ENCODE results near the gene SERF2.
"Not testable (repeated sequence)": the region's sequence is repeated elsewhere in the genome, so short reads cannot be mapped to it uniquely, and the experiment has no call there.

The SERF2 gene

DNA sequence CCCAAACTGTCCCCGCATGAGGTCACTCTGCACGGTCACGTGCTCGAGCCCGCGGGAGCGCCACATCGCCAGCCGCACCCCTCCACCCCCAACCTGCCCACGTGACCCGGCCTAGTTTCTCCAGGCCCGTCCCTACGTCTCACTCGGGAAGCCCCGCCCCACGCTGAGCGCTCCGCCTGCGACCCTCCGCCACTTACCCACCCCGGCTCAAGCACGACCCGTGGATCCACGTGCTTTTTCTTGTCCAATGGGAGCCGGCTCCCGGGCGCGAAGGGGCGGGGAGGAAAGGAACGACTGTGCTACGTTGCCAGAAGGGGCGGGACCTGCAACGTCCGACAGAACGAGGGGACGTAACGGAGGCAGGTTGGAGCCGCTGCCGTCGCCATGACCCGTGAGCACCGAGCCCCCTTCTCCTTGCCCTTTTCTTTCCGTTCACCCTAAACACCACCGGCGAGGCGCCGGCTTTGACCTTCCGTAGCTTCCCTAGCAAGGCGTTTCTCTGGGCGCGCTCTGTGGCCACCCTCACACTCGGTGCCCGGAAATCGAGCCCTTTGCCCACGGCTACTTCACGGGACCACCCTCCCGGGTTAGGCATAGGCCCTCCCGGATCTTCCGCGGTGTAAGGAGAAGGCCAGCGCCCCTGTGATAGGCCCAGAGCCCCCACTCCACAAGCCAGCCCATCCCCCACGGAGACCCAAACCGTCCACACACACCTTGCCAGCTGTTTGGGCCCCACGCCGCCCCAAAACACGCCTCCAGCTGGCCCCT is at the start of gene SERF2:
TSS of gene SERF2 (plus strand) at position 328 of the 768 bp plus-strand sequence. CDS start at position 385, 57 bp downstream.
- H3K27ac ChIP-seq, result peak within 1 kb of the TSS; percentile 87
- POLR2A ChIA-PET (ENCODE audit: low non-redundant PET), result interaction anchor here (0.7 kb wide), 1 partner anchor 11 kb away, joined by 3 read pairs; no protein-coding TSS in a partner anchor
- no peak for TF ChIP-seq CTCF (conservative IDR thresholded peaks at IDR 0.05; ENCODE audit: low read depth)
- DNase-seq (ENCODE audit: low spot score), result peak; percentile 100
- CTCF ChIA-PET, result interaction anchor here (0.6 to 1.2 kb wide), 2 partner anchors 10 to 11 kb away, joined by 3 read pairs; no protein-coding TSS in a partner anchor

DNA sequence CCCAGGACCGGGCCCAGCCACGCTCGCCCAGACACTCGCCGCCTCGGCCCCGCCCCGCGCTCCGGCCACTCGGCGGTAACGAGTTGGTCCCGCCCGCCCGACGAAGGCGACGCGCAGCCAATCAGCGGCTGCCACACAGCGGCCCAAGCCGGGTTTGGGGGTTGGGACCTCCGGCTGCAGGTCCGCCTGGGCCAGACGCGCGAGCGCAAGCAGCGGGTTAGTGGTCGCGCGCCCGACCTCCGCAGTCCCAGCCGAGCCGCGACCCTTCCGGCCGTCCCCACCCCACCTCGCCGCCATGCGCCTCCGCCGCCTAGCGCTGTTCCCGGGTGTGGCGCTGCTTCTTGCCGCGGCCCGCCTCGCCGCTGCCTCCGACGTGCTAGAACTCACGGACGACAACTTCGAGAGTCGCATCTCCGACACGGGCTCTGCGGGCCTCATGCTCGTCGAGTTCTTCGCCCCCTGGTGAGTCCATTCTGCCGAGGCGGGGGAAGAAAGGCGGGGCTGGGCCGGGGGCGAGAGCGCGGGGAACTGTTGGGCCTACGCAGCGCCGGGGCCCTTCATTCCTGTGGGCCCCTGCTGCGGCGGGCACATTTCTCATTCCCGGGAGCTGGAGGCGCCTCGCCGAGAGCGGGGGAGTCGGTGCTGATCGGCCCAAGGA is 45.7 kb upstream of the SERF2 start, which contains the start of gene PDIA3:
TSS of gene PDIA3 (plus strand) at position 194 of the 658 bp plus-strand sequence. CDS start at position 296, 102 bp downstream.
- POLR2A ChIA-PET (ENCODE audit: low non-redundant PET), result interaction anchor here (0.6 to 1.7 kb wide), 3 partner anchors 17 to 305 kb away, joined by 3 read pairs; partner anchors contain the start of gene ELL3
- H3K27ac ChIP-seq, result peak within 1 kb of the TSS; percentile 88
- peak; percentile 97 for DNase-seq (ENCODE audit: low spot score)
- 0 out of 2 replicates have a peak, but pooled peaks have one; percentile 8 for TF ChIP-seq CTCF (conservative IDR thresholded peaks at IDR 0.05; ENCODE audit: low read depth)
- CTCF ChIA-PET, result not testable (repeated sequence)

- CTCF ChIA-PET; DNase-seq (ENCODE audit: low spot score): not testable (repeated sequence)
- peak overlapping the region; percentile 88 for H3K27ac ChIP-seq
- POLR2A ChIA-PET (ENCODE audit: low non-redundant PET), result interaction anchor here (1.7 kb wide), 1 partner anchor 306 kb away, joined by 3 read pairs; no protein-coding TSS in a partner anchor
Measured at GRCh38 chr15:43746903-43747309, 45.2 kb upstream of the SERF2 start.

GRCh38 chr15:43748376-43748775 is 43.7 kb upstream of the SERF2 start:
- ChIA-PET CTCF (no interaction called here), POLR2A (ENCODE audit: low non-redundant PET) (no interaction called here)
- TF ChIP-seq CTCF (conservative IDR thresholded peaks at IDR 0.05; ENCODE audit: low read depth), result no peak
- peak; percentile 31 for DNase-seq (ENCODE audit: low spot score)
- H3K27ac ChIP-seq, result peak overlapping the region; percentile 61; the same call in 1 of the 2 replicates

DNA sequence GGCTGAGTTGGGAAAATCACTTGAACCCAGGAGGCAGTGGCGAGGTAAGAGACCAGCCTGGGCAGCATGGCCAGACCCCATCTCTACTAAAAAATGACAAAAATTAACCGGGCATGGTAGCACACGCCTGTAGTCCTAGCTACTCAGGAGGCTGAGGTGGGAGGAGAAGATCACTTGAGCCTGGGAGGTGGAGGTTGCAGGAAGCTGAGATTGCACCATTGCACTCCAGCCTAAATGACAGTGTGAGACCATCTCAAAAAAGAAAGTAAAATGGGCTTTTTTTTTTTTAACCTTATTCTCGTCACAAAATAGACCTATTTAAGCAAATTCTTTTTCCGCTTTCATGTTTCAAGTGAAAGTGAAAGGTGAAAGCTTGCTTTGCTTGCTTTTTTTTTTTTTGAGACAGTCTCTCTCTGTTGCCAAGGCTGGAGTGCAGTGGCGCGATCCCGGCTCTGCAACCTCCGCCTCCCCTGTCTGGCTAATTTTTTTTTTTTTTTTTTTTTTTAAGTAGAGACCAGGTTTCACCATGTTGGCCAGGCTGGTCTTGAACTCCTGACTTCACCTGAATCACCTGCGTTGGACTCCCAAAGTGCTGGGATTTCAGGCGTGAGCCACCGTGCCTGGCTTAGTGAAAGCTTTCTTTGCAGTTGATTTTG is 42.3 kb upstream of the SERF2 start:
- ChIA-PET POLR2A (ENCODE audit: low non-redundant PET) (no interaction called here), CTCF (interaction anchor here (0.7 kb wide), 3 partner anchors 239 to 309 kb away, joined by 3 to 5 read pairs (median 4); no protein-coding TSS in a partner anchor)
- TF ChIP-seq CTCF (conservative IDR thresholded peaks at IDR 0.05; ENCODE audit: low read depth), result no peak
- H3K27ac ChIP-seq, result peak overlapping the region; percentile 61
- DNase-seq (ENCODE audit: low spot score), result no peak

- no peak for DNase-seq (ENCODE audit: low spot score)
- TF ChIP-seq CTCF (conservative IDR thresholded peaks at IDR 0.05; ENCODE audit: low read depth), result no peak
- ChIA-PET POLR2A (ENCODE audit: low non-redundant PET) (no interaction called here), CTCF (no interaction called here)
- H3K27ac ChIP-seq, result no peak overlapping the region
Measured at GRCh38 chr15:43751885-43752284, 40.2 kb upstream of the SERF2 start.
